Measurements from ENCODE around the gene AP4M1.

Gene AP4M1

GRCh38 chr7:100087055-100087750 lies 14.2 kb upstream of the AP4M1 start:
- DNase-seq (ENCODE audit: low spot score): no peak

- DNase-seq (ENCODE audit: low spot score): peak; percentile 75
Measured at GRCh38 chr7:100088095-100088620, 13.3 kb upstream of the AP4M1 start.

- DNase-seq (ENCODE audit: low spot score): peak; percentile 81
Measured at GRCh38 chr7:100088621-100089457, 12.6 kb upstream of the AP4M1 start, which contains the start of gene COPS6. COPS6 (plus strand) TSS chr7:100088969; CDS start chr7:100088991, 22 bp downstream.

GRCh38 chr7:100089458-100090196 lies 11.8 kb upstream of the AP4M1 start:
- DNase-seq (ENCODE audit: low spot score): peak; percentile 35

GRCh38 chr7:100090527-100091410 lies 10.7 kb upstream of the AP4M1 start:
- peak; percentile 47 for DNase-seq (ENCODE audit: low spot score)

- peak; percentile 71 for DNase-seq (ENCODE audit: low spot score)
Measured at GRCh38 chr7:100091411-100092181, 9.8 kb upstream of the AP4M1 start.

- DNase-seq (ENCODE audit: low spot score): peak; percentile 41
Measured at GRCh38 chr7:100093054-100093453, 8.4 kb upstream of the AP4M1 start.

- DNase-seq (ENCODE audit: low spot score): peak; percentile 40
Measured at GRCh38 chr7:100093498-100093897, 7.9 kb upstream of the AP4M1 start.

GRCh38 chr7:100093925-100094486 lies 7.4 kb upstream of the AP4M1 start:
- peak; percentile 46 for DNase-seq (ENCODE audit: low spot score)

GRCh38 chr7:100095289-100095688 lies 6.2 kb upstream of the AP4M1 start:
- no peak for DNase-seq (ENCODE audit: low spot score)

GRCh38 chr7:100095704-100096103 lies 5.7 kb upstream of the AP4M1 start:
- no peak for DNase-seq (ENCODE audit: low spot score)

GRCh38 chr7:100098913-100099312 lies 2.5 kb upstream of the AP4M1 start:
- DNase-seq (ENCODE audit: low spot score): no peak

GRCh38 chr7:100099452-100099851 lies 2.0 kb upstream of the AP4M1 start:
- no peak for DNase-seq (ENCODE audit: low spot score)

- peak; percentile 96 for DNase-seq (ENCODE audit: low spot score)
Measured at GRCh38 chr7:100100420-100101015, 925 bp upstream of the AP4M1 start.

- no peak for DNase-seq (ENCODE audit: low spot score)
Measured at GRCh38 chr7:100102950-100103840, 1.8 kb downstream of the AP4M1 start.

- DNase-seq (ENCODE audit: low spot score): no peak
Measured at GRCh38 chr7:100105534-100105933, 4.1 kb downstream of the AP4M1 start.

- DNase-seq (ENCODE audit: low spot score): no peak
Measured at GRCh38 chr7:100106633-100107032, 5.2 kb downstream of the AP4M1 start.

- DNase-seq (ENCODE audit: low spot score): no peak
Measured at GRCh38 chr7:100107125-100107737, 5.8 kb downstream of the AP4M1 start.
